GM21529 (cell line): ENCODE measurements around the gene PLPP7.
"Not testable (repeated sequence)": the region's sequence is repeated elsewhere in the genome, so short reads cannot be mapped to it uniquely, and the experiment has no call there.

Source experiments
- ATAC-seq: cut with Tn5 transposase; IDR thresholded peaks from one replicate; pipeline ENCODE4 v1.9.1; 2021; ENCODE audit not compliant: unreplicated experiment

The PLPP7 gene

GRCh38 chr9:131324736-131325679 is 35.5 kb downstream of the PLPP7 start:
- ATAC-seq: no peak

- ATAC-seq: no peak
Measured at GRCh38 chr9:131329241-131329641, 39.7 kb downstream of the PLPP7 start.

DNA sequence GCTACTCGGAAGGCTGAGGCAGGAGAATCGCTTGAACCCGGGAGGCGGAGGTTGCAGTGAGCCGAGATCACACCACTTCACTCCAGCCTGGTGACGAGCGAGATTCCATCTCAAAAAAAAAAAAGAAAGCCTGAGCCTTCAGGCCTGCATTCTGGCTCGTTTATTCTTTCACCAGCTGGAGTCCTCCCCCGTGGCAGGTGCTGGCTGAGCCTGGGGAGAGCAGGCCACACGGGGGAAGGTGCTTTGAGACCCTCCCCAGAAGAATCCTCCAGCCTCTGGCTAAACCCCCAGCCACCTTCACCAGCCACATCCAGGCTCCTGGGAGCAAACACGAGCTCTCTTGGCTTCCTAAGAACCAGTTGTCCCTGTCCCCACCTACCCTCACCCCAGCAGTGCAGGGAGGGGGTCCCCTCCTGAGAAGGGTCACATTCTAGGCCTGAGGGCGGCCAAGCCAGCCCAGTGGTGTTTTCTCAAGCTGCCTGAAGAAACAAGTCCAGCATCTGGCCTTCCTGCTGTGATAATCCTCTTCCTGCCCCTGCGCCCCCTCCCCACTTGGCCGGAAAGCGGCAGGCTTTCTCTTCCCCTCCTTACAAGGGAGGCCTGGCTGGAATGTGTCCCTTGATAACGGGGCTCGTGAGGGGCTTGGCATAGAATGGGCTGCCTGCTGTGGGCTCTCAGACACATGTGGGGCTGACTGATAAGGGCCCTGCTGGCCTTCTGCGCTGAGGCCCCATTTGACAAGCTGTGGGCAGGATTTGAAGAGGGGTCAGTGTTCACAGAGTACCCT is 41.5 kb downstream of the PLPP7 start:
- no peak for ATAC-seq

DNA sequence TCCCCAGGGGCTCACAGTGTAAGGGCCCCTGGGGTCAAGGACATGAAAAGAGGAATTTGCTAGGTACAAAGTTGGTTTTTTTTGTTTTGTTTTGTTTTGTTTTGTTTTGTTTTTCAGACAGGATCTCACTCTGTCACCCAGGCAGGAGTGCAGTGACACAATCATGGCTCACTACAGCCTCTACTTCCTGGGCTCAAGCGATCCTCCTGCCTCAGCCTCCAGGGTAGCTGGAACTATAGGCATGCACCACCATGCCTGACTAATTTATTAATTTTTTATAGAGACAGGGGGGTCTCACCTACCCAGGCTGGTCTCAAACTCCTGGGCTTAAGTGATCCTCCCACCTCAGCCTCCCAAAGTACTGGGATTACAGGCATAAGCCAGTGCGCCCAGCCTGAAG is 42.5 kb downstream of the PLPP7 start:
- not testable (repeated sequence) for ATAC-seq

- ATAC-seq: no peak
Measured at GRCh38 chr9:131333771-131334628, 44.5 kb downstream of the PLPP7 start.

GRCh38 chr9:131334629-131335367 is 45.3 kb downstream of the PLPP7 start:
- ATAC-seq: no peak

GRCh38 chr9:131335368-131335755 is 45.8 kb downstream of the PLPP7 start:
- ATAC-seq: no peak

GRCh38 chr9:131337131-131337848 is 47.8 kb downstream of the PLPP7 start:
- no peak for ATAC-seq

GRCh38 chr9:131339212-131339611 is 49.7 kb downstream of the PLPP7 start:
- ATAC-seq: not testable (repeated sequence)

DNA sequence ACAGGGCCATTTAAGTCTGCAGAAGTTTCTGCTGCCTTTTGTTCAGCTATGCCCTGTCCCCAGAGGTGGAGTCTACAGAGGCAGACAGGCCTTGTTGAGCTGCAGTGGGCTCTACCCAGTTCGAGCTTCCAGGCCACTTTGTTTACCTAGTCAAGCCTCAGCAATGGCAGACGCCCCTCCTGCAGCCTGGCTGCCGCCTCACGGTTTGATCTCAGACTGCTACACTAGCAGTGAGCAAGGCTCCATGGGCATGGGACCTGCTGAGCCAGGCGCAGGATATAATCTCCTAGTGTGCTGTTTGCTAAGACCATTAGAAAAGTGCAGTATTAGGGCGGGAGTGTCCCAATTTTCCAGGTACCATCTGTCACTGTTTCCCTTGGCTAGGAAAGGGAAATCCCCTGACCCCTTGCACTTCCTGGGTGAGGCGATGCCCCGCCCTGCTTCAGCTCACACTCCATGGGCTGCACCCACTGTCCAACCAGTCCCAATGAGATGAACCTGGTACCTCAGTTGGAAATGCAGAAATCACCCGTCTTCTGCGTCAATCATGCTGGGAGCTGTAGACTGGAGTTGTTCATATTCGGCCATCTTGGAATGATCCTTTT is 55.5 kb downstream of the PLPP7 start:
- not testable (repeated sequence) for ATAC-seq

DNA sequence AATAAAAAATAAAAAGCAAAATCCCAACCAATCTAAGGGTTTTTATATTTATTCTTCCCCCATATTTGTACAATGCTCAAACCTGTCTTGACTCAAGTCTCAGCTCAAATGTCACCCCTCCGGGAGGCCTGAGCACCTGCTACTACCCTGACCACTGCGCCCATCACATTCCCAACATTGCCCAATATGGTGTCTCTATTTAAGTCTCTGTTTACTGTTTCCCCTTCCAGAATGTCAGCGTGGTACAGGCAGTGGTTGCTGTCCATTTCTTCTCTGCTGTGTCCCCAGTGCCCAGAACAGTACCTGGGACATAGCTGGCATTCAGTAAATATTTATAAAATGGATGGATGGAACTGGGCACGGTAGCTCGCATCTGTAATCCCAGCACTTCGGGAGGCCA is 57.0 kb downstream of the PLPP7 start:
- no peak for ATAC-seq

- ATAC-seq: no peak
Measured at GRCh38 chr9:131347376-131348020, 58.0 kb downstream of the PLPP7 start.

DNA sequence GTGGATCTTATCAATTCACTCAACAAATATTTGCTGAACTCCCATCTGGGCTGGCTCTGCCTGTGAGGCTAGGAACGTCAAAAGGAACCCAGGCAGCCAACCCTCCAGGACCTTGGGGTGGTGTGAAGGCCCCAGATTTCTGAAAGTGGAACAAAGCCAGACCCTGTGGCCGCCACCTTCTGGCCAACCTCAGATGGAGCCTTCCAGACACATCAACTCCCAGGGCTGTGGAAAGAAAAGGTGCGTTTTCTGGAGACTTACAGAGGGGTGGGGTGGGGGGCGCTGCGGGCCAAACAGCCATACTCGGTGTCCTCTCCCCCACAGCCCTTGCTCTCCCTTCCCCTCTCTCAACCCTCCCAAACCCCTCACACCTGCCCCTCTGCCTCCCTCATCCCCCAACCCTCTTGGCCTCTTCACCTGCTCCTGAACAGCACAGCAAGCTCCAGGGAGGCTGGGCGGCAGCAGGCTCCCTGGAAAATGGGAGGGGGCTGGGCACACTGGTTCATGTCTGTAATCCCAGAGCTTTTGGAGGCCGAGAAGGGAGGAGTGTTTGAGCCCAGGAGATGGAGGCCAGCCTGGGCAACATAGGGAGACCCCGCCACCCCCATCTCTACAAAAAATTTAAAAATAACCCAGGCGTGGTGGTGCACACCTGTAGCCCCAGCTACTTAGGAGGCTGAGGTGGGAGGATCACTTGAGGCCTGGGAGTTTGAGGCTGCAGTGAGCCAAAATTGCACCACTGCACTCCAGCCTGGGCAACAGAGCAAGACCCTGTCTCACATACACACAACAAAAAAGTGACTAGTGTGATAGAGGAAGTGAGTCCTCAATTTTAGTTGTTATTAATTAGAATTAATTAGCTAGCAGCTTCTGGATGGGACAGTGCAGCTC is 59.4 kb downstream of the PLPP7 start:
- no peak for ATAC-seq

GRCh38 chr9:131349522-131349880 is 60.0 kb downstream of the PLPP7 start:
- ATAC-seq: no peak

GRCh38 chr9:131349881-131350563 is 60.5 kb downstream of the PLPP7 start:
- no peak for ATAC-seq

GRCh38 chr9:131356479-131356878 is 67.0 kb downstream of the PLPP7 start:
- not testable (repeated sequence) for ATAC-seq

DNA sequence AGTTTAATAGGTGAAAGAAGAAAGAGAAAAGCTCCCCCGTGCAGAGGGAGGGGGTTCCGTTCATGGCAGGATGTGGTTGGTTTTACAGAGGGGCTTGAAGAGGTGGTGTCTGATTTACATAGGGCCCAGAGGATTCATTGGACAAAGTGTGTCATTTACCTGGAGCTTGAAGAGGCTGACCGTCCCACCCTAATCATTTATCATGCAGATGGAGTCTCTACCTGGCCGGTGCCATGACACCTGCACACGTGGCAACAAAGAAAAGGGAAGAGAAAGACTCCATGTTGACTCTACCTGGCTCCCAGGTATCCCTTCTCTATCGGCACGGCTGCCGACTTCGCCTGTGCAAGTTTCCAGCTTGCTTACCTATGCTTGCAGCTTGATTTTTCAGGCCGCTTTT is 69.0 kb downstream of the PLPP7 start:
- ATAC-seq: no peak
